Liver (tissue), 3 donors: ENCODE data around the gene PIK3CG.

Experiments
- FOXA1 ChIP-seq: IDR thresholded peaks from 2 replicates; pipeline ENCODE4 v1.6.1; 2016; ENCODE audit warnings: antibody characterized with exemption
- GABPA ChIP-seq, 2 donors: IDR thresholded peaks in 1 of 2; conservative IDR thresholded peaks in 1 of 2; 2 replicates each; pipeline ENCODE4 v1.6.1; 2016; ENCODE audit warnings: antibody characterized with exemption in 2 of 2, mild to moderate bottlenecking in 1 of 2, moderate library complexity in 1 of 2
- RAD21 ChIP-seq, 2 donors: IDR thresholded peaks; 2 replicates each; pipeline ENCODE4 v1.6.1; 2016; ENCODE audit warnings: antibody characterized with exemption in 2 of 2, mild to moderate bottlenecking in 2 of 2
- SP1 ChIP-seq: IDR thresholded peaks from 2 replicates; pipeline ENCODE4 v1.6.1; 2018; ENCODE audit warnings: antibody characterized with exemption, mild to moderate bottlenecking
- TAF1 ChIP-seq: conservative IDR thresholded peaks from 2 replicates; pipeline ENCODE4 v1.6.1; 2016; ENCODE audit warnings: antibody characterized with exemption, mild to moderate bottlenecking
- YY1 ChIP-seq: IDR thresholded peaks from 2 replicates; pipeline ENCODE4 v1.6.1; 2016; ENCODE audit warnings: antibody characterized with exemption, mild to moderate bottlenecking
- TF ChIP-seq, protein P1 (sequence below): fragments of 150-350 bp; IDR thresholded peaks from 2 replicates; pipeline ENCODE4 v1.5.1; 2017; ENCODE audit warnings: improper control_type of control experiment, low read depth, low read length; ENCODE audit not compliant: missing input control
- TF ChIP-seq, protein P2 (sequence below): IDR thresholded peaks from 2 replicates; pipeline ENCODE4 v1.6.1; 2016; ENCODE audit warnings: antibody characterized with exemption, mild to moderate bottlenecking
- donor health status: healthy.
- donor health status: healthy.

DNA sequence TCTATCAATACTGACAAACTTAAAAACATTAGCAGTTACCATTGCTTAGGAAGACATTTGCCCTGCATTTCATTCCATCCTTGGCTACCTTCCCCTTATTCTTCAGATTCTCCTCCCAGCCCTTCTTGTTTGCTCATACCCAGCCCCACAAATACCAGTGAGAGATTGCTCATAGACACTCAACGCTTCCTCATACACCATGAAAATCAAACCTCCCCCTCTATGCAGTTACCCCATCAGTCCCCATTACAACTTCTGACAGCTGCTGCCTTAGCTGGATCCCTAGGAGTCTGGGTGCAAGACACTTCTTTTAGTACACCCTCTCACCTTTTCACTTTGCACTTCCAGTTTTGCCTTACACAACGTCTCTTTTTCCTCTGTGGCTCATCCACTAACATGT lies 28.3 kb upstream of the PIK3CG start:
- TF ChIP-seq, protein P1, sequence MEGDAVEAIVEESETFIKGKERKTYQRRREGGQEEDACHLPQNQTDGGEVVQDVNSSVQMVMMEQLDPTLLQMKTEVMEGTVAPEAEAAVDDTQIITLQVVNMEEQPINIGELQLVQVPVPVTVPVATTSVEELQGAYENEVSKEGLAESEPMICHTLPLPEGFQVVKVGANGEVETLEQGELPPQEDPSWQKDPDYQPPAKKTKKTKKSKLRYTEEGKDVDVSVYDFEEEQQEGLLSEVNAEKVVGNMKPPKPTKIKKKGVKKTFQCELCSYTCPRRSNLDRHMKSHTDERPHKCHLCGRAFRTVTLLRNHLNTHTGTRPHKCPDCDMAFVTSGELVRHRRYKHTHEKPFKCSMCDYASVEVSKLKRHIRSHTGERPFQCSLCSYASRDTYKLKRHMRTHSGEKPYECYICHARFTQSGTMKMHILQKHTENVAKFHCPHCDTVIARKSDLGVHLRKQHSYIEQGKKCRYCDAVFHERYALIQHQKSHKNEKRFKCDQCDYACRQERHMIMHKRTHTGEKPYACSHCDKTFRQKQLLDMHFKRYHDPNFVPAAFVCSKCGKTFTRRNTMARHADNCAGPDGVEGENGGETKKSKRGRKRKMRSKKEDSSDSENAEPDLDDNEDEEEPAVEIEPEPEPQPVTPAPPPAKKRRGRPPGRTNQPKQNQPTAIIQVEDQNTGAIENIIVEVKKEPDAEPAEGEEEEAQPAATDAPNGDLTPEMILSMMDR = no peak
- no peak for TF ChIP-seq FOXA1
- no peak for TF ChIP-seq YY1
- no peak for TF ChIP-seq SP1
- TF ChIP-seq TAF1 = no peak
- no peak for TF ChIP-seq RAD21 (IDR thresholded peaks at IDR 0.05)
- TF ChIP-seq GABPA (IDR thresholded peaks at IDR 0.05 in 1 of 2, conservative IDR thresholded peaks at IDR 0.05 in 1 of 2) = no peak
- TF ChIP-seq, protein P2, sequence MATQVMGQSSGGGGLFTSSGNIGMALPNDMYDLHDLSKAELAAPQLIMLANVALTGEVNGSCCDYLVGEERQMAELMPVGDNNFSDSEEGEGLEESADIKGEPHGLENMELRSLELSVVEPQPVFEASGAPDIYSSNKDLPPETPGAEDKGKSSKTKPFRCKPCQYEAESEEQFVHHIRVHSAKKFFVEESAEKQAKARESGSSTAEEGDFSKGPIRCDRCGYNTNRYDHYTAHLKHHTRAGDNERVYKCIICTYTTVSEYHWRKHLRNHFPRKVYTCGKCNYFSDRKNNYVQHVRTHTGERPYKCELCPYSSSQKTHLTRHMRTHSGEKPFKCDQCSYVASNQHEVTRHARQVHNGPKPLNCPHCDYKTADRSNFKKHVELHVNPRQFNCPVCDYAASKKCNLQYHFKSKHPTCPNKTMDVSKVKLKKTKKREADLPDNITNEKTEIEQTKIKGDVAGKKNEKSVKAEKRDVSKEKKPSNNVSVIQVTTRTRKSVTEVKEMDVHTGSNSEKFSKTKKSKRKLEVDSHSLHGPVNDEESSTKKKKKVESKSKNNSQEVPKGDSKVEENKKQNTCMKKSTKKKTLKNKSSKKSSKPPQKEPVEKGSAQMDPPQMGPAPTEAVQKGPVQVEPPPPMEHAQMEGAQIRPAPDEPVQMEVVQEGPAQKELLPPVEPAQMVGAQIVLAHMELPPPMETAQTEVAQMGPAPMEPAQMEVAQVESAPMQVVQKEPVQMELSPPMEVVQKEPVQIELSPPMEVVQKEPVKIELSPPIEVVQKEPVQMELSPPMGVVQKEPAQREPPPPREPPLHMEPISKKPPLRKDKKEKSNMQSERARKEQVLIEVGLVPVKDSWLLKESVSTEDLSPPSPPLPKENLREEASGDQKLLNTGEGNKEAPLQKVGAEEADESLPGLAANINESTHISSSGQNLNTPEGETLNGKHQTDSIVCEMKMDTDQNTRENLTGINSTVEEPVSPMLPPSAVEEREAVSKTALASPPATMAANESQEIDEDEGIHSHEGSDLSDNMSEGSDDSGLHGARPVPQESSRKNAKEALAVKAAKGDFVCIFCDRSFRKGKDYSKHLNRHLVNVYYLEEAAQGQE = no peak
